Urothelium cell line (cell line): ENCODE results near the gene RELL1.
A peak's percentile ranks its signal among the peaks of the same experiment; 100 is the strongest.

Source experiments
- DNase-seq: peaks from one replicate; pipeline ENCODE4 v3.0.0; 2011; ENCODE audit warnings: low spot score, mixed read lengths
- FAIRE-seq: peaks from 2 replicates; lab custom pipeline; 2011; peaks lifted over from hg19 to GRCh38; lab: Jason Lieb, UNC

The RELL1 gene

GRCh38 chr4:37686373-37687193, at the start of gene RELL1:
TSS of gene RELL1 (minus strand) at chr4:37686376. CDS start at chr4:37686287, 89 bp downstream.
- DNase-seq = peak; percentile 99
- FAIRE-seq = peak; percentile 99

- DNase-seq (no peak), FAIRE-seq (no peak)
Measured at GRCh38 chr4:37735578-37735977, 49.4 kb upstream of the RELL1 start.

- FAIRE-seq = no peak
- DNase-seq = no peak
Measured at GRCh38 chr4:37734989-37735388, 48.8 kb upstream of the RELL1 start.

GRCh38 chr4:37733240-37733867, 47.2 kb upstream of the RELL1 start:
- FAIRE-seq = no peak
- no peak for DNase-seq

GRCh38 chr4:37732526-37733186, 46.5 kb upstream of the RELL1 start:
- FAIRE-seq = no peak
- DNase-seq = no peak

GRCh38 chr4:37729649-37730004, 43.5 kb upstream of the RELL1 start:
- DNase-seq (no peak), FAIRE-seq (no peak)

GRCh38 chr4:37728064-37728463, 41.9 kb upstream of the RELL1 start:
- DNase-seq (no peak), FAIRE-seq (no peak)

- FAIRE-seq (no peak), DNase-seq (no peak)
Measured at GRCh38 chr4:37727635-37728034, 41.5 kb upstream of the RELL1 start.

- no peak for FAIRE-seq
- no peak for DNase-seq
Measured at GRCh38 chr4:37726666-37727065, 40.5 kb upstream of the RELL1 start.

GRCh38 chr4:37725718-37726117, 39.5 kb upstream of the RELL1 start:
- no peak for DNase-seq
- FAIRE-seq = no peak

- FAIRE-seq (no peak), DNase-seq (no peak)
Measured at GRCh38 chr4:37723067-37723466, 36.9 kb upstream of the RELL1 start.

GRCh38 chr4:37721995-37722638, 35.9 kb upstream of the RELL1 start:
- DNase-seq = no peak
- no peak for FAIRE-seq

GRCh38 chr4:37719021-37719420, 32.8 kb upstream of the RELL1 start:
- FAIRE-seq (peak; percentile 42), DNase-seq (peak; percentile 43)

- DNase-seq (peak; percentile 63), FAIRE-seq (no peak)
Measured at GRCh38 chr4:37717576-37717975, 31.4 kb upstream of the RELL1 start.

- FAIRE-seq (no peak), DNase-seq (peak; percentile 30)
Measured at GRCh38 chr4:37715889-37716402, 29.8 kb upstream of the RELL1 start.

- no peak for FAIRE-seq
- DNase-seq = no peak
Measured at GRCh38 chr4:37710491-37710890, 24.3 kb upstream of the RELL1 start.

- FAIRE-seq (no peak), DNase-seq (no peak)
Measured at GRCh38 chr4:37706032-37706431, 19.9 kb upstream of the RELL1 start.

- no peak for FAIRE-seq
- DNase-seq = no peak
Measured at GRCh38 chr4:37705571-37705970, 19.4 kb upstream of the RELL1 start.

- FAIRE-seq (no peak), DNase-seq (no peak)
Measured at GRCh38 chr4:37699868-37700481, 13.8 kb upstream of the RELL1 start.

- DNase-seq (no peak), FAIRE-seq (no peak)
Measured at GRCh38 chr4:37697566-37697965, 11.4 kb upstream of the RELL1 start.
